ENCODE data around the gene NUCB1. TPM values are rescaled to one million over a fixed set of nuclear protein-coding genes. Genes with fewer than 3 reads are reported as not detected.

NUCB1 gene
- total RNA-seq, 2 experiments from 2014 or later: 102 to 114 TPM

DNA sequence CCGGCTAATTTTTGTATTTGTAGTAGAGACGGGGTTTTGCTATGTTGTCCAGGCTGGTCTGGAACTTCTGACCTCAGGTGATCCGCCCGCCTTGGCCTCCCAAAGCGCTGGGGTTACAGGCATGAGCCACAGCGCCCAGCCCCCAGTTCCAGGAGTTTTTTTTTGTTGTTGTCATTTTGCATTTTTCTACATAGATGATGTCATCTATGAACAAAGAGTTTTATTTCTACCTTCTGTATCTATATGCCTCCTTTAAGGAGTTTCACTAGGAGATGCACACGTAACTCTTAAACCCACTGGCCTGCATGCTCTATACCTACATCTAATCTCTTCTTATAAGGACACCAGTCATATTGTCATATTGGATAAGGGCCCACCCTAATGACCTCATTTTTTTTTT is 38.1 kb downstream of the NUCB1 start:
- TF ChIP-seq, protein P1, sequence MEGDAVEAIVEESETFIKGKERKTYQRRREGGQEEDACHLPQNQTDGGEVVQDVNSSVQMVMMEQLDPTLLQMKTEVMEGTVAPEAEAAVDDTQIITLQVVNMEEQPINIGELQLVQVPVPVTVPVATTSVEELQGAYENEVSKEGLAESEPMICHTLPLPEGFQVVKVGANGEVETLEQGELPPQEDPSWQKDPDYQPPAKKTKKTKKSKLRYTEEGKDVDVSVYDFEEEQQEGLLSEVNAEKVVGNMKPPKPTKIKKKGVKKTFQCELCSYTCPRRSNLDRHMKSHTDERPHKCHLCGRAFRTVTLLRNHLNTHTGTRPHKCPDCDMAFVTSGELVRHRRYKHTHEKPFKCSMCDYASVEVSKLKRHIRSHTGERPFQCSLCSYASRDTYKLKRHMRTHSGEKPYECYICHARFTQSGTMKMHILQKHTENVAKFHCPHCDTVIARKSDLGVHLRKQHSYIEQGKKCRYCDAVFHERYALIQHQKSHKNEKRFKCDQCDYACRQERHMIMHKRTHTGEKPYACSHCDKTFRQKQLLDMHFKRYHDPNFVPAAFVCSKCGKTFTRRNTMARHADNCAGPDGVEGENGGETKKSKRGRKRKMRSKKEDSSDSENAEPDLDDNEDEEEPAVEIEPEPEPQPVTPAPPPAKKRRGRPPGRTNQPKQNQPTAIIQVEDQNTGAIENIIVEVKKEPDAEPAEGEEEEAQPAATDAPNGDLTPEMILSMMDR (IDR thresholded peaks at IDR 0.05): no peak
- no peak overlapping the region for H3K4me3 Mint-ChIP-seq
- peaks cover 1% of the 10 kb centered on the region for H3K27me3 Mint-ChIP-seq
- ChIA-PET CTCF (no interaction called here), POLR2A (no interaction called here)
- peaks cover 12% of the 10 kb centered on the region for H3K4me1 Mint-ChIP-seq (ENCODE audit: low read depth)
- DNase-seq (no peak), ATAC-seq (no peak)
- intact Hi-C loops (cut with micrococcal nuclease): no loop called here
- peaks cover 4% of the 10 kb centered on the region for H3K9me3 Mint-ChIP-seq
- no peak overlapping the region for H3K27ac Mint-ChIP-seq
- H3K36me3 Mint-ChIP-seq (ENCODE audit: low read depth): peaks cover 4% of the 10 kb centered on the region

DNA sequence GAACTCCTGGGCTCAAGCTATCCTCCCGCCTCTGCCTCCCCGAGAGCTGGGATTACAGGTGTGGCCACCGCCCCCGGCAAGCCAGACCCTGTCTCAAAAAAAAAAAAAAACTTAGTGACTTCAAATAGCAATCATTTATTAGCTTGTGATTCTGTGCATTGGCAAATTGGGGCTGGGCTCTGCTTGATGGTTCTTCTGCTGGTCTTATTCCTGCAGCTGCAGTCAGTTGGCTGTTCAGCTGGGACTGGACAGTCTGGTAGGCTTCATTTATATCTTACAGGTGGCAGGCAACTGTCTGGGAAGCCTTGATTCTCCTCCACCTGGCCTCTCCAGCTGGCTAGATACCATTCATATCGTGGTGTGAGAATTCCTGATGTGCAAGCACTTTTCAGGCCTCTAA is 40.8 kb downstream of the NUCB1 start:
- ChIA-PET POLR2A (no interaction called here), CTCF (interaction anchor here (0.6 kb wide), 1 partner anchor 530 kb away, joined by 3 read pairs; no protein-coding TSS in a partner anchor)
- peaks cover 4% of the 10 kb centered on the region for H3K9me3 Mint-ChIP-seq
- intact Hi-C loops (cut with micrococcal nuclease): no loop called here
- no peak overlapping the region for H3K27ac Mint-ChIP-seq
- no peaks in the 10 kb centered on the region for H3K4me1 Mint-ChIP-seq (ENCODE audit: low read depth)
- no peak for DNase-seq
- ATAC-seq: no peak
- TF ChIP-seq, protein P1 (IDR thresholded peaks at IDR 0.05): no peak
- H3K4me3 Mint-ChIP-seq: no peak overlapping the region
- H3K36me3 Mint-ChIP-seq (ENCODE audit: low read depth): peaks cover 4% of the 10 kb centered on the region
- no peaks in the 10 kb centered on the region for H3K27me3 Mint-ChIP-seq

DNA sequence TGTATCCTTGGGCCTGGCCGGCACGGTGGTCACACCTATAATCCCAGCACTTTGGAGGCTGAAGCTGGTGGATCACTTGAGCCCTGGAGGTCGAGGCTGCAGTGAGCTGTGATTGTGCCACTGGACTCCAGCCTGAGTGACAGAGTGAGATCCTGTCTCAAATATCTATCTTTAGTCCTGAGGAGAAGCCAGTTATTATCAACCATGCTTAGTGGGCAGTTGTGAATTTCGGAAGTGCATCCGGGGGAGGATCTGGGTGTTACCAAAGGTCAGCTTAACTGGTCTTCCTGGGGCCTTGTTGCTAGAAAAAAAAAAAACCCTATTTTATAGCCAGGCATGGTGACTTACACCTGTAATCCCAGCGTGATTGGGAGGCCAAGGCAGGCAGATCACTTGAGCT is 43.0 kb downstream of the NUCB1 start:
- peaks cover 5% of the 10 kb centered on the region for H3K9me3 Mint-ChIP-seq

DNA sequence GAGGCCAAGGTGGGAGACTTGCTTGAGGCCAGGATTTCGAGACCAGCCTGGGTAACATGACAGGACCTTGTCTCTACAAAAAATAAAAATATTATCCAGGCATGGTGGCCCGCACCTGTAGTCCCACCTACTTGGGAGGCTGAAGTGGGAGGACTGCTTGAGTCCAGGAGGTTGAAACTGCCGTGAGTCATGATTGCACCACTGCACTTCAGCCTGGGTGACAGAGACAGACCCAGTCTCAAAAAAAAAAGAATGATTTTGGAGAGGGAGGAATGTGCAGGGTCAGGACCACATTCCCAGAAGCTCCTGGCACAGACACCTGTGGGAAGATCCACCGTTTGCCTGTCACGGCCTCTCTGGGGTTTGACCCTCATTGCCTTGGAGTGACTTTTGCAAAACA is 45.3 kb downstream of the NUCB1 start:
- Mint-ChIP-seq H3K4me3 (no peak overlapping the region), H3K27me3 (no peaks in the 10 kb centered on the region), H3K36me3 (ENCODE audit: low read depth) (peaks cover 2% of the 10 kb centered on the region), H3K27ac (no peak overlapping the region), H3K9me3 (peaks cover 5% of the 10 kb centered on the region), H3K4me1 (ENCODE audit: low read depth) (no peaks in the 10 kb centered on the region)
- intact Hi-C loops (cut with micrococcal nuclease): no loop called here
- ATAC-seq: no peak
- no peak for DNase-seq
- TF ChIP-seq, protein P1 (IDR thresholded peaks at IDR 0.05): no peak
- POLR2A ChIA-PET: interaction anchor here (0.6 to 1.0 kb wide), 3 partner anchors 9 to 1378 kb away, joined by 3 to 5 read pairs (median 4); no protein-coding TSS in a partner anchor
- CTCF ChIA-PET: no interaction called here

More for the DNA sequence above, 43.0 kb downstream of the NUCB1 start:
- ChIA-PET POLR2A (interaction anchor here (2.0 kb wide), 1 partner anchor 12 kb away, joined by 5 read pairs; the partner anchor contains the start of gene BAX), CTCF (no interaction called here)
- H3K4me3 Mint-ChIP-seq: no peak overlapping the region
- peaks cover 4% of the 10 kb centered on the region for H3K36me3 Mint-ChIP-seq (ENCODE audit: low read depth)
- DNase-seq: no peak
- no peak overlapping the region for H3K27ac Mint-ChIP-seq
- TF ChIP-seq, protein P1 (IDR thresholded peaks at IDR 0.05): no peak
- ATAC-seq: no peak
- intact Hi-C loops (cut with micrococcal nuclease): no loop called here
- H3K4me1 Mint-ChIP-seq (ENCODE audit: low read depth): no peaks in the 10 kb centered on the region
- H3K27me3 Mint-ChIP-seq: no peaks in the 10 kb centered on the region

DNA sequence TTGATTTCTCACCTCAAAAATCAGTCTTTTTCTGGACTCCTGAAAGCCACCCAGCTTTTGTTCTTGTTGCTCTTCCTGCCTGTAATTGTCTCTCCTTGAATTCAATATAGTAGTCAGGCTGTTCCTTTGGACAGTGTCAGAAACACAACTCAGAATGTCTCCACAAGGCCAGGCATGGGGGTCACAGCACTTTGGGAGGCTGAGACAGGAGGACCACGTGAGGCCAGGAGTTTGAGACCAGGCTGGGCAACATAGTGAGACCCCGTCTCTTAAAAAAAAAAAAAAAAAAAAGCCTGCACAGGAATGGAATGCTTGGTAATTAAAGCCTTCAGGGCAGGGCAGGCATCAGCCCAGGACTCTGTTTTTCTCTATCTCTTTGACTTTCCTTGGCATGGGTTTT is 45.7 kb downstream of the NUCB1 start:
- Mint-ChIP-seq H3K36me3 (ENCODE audit: low read depth) (no peaks in the 10 kb centered on the region), H3K9me3 (peaks cover 5% of the 10 kb centered on the region), H3K27ac (no peak overlapping the region), H3K4me3 (no peak overlapping the region), H3K4me1 (ENCODE audit: low read depth) (no peaks in the 10 kb centered on the region), H3K27me3 (no peaks in the 10 kb centered on the region)
- ATAC-seq (no peak), DNase-seq (no peak)
- TF ChIP-seq, protein P1 (IDR thresholded peaks at IDR 0.05): no peak
- CTCF ChIA-PET: no interaction called here
- intact Hi-C loops (cut with micrococcal nuclease): no loop called here
- POLR2A ChIA-PET: interaction anchor here (0.6 to 1.0 kb wide), 3 partner anchors 8 to 1378 kb away, joined by 3 to 5 read pairs (median 4); no protein-coding TSS in a partner anchor
